PFSK-1 (cell line): Measurements from ENCODE around the gene RPS18.

ENCODE experiments used
- FOXP2 ChIP-seq: optimal IDR thresholded peaks from 2 replicates; pipeline ENCODE3; 2011; ENCODE audit warnings: borderline replicate concordance, control low read depth, inconsistent platforms; ENCODE audit not compliant: insufficient read depth; ENCODE audit errors: extremely low read length, extremely low read depth
- REST ChIP-seq, 2 experiments: IDR thresholded peaks; 2 replicates each; pipeline versions ENCODE4 v1.6.1 to v1.8.0; 2011 to 2012; ENCODE audit warnings: low read depth in 2 of 2, low read length in 2 of 2, control low read depth in 1 of 2, inconsistent platforms in 1 of 2, mild to moderate bottlenecking in 1 of 2, moderate library complexity in 1 of 2; ENCODE audit not compliant: insufficient read depth in 1 of 2
- TAF1 ChIP-seq: IDR thresholded peaks from 2 replicates; pipeline ENCODE4 v1.6.1; 2012; ENCODE audit warnings: low read length, control low read depth, borderline replicate concordance; ENCODE audit not compliant: insufficient read depth

- TF ChIP-seq REST (IDR thresholded peaks at IDR 0.05; ENCODE audit: insufficient read depth in 1 of 2, low read depth in 2 of 2, low read length in 2 of 2) (no peak), FOXP2 (no peak), TAF1 (no peak)
These were observed 36.6 kb upstream of the RPS18 start for GRCh38 chr6:33235221-33235634.
